GM13976 (cell line): Measurements from ENCODE around the gene PAK5.

Experiments
- DNase-seq: peaks from one replicate; pipeline ENCODE4 v3.0.0; 2012; ENCODE audit warnings: low spot score
- CTCF ChIP-seq: IDR thresholded peaks from 2 replicates; pipeline ENCODE4 v1.5.1; 2012; ENCODE audit warnings: borderline replicate concordance, mild to moderate bottlenecking; ENCODE audit not compliant: insufficient read depth; ENCODE audit errors: extremely low read depth, missing control alignments, control extremely low read depth
- in situ Hi-C: fragments of 300-500 bp; cut with MboI; formaldehyde crosslinking; loops from one replicate; pipeline ENCODE4 v1.12.0; 2022; ENCODE audit warnings: low sequenced_read_pairs, mixed read lengths, inconsistent platforms; ENCODE audit not compliant: unreplicated experiment

PAK5 gene

GRCh38 chr20:9838378-9839295, at the start of gene PAK5:
TSS of gene PAK5 (minus strand) at chr20:9839076. CDS start at chr20:9644328, 194,748 bp downstream.
- in situ Hi-C loops, result no loop called here
- DNase-seq, result no peak
- TF ChIP-seq CTCF, result no peak

GRCh38 chr20:9887706-9888105, 48.8 kb upstream of the PAK5 start:
- in situ Hi-C loops, result no loop called here
- no peak for TF ChIP-seq CTCF
- no peak for DNase-seq

- in situ Hi-C loops, result no loop called here
- no peak for TF ChIP-seq CTCF
- DNase-seq, result no peak
These were observed 47.4 kb upstream of the PAK5 start for GRCh38 chr20:9886227-9886626.

GRCh38 chr20:9884666-9885065, 45.8 kb upstream of the PAK5 start:
- in situ Hi-C loops, result no loop called here
- no peak for TF ChIP-seq CTCF
- DNase-seq, result no peak

GRCh38 chr20:9884061-9884460, 45.2 kb upstream of the PAK5 start:
- DNase-seq, result no peak
- no peak for TF ChIP-seq CTCF
- in situ Hi-C loops, result no loop called here

- no peak for TF ChIP-seq CTCF
- DNase-seq, result no peak
- in situ Hi-C loops, result no loop called here
These were observed 39.1 kb upstream of the PAK5 start for GRCh38 chr20:9877932-9878495.
